Measurements from ENCODE around the gene MGAT3.

MGAT3 gene

GRCh38 chr22:39446239-39446721 lies 10.5 kb upstream of the MGAT3 start:
- no peak for TF ChIP-seq CTCF (IDR thresholded peaks at IDR 0.05)

GRCh38 chr22:39448205-39449054 lies 8.4 kb upstream of the MGAT3 start:
- no peak for TF ChIP-seq CTCF (IDR thresholded peaks at IDR 0.05)

GRCh38 chr22:39449708-39450107 lies 7.1 kb upstream of the MGAT3 start:
- no peak for TF ChIP-seq CTCF (IDR thresholded peaks at IDR 0.05)

GRCh38 chr22:39450258-39450955 lies 6.4 kb upstream of the MGAT3 start:
- no peak for TF ChIP-seq CTCF (IDR thresholded peaks at IDR 0.05)

- TF ChIP-seq CTCF (IDR thresholded peaks at IDR 0.05) = no peak
Measured at GRCh38 chr22:39452740-39453040, 4.1 kb upstream of the MGAT3 start.

- no peak for TF ChIP-seq CTCF (IDR thresholded peaks at IDR 0.05)
Measured at GRCh38 chr22:39453765-39454378, 2.9 kb upstream of the MGAT3 start.

- no peak for TF ChIP-seq CTCF (IDR thresholded peaks at IDR 0.05)
Measured at GRCh38 chr22:39454385-39454871, 2.4 kb upstream of the MGAT3 start.
